ENCODE data around the gene OPALIN.

GRCh38 chr10:96379758-96380157 is 21.0 kb upstream of the OPALIN start:
- TF ChIP-seq CTCF (IDR thresholded peaks at IDR 0.05 in 2 of 3, conservative IDR thresholded peaks at IDR 0.05 in 1 of 3; ENCODE audit: control insufficient read depth in 2 of 3, extremely low read depth in 1 of 3, insufficient read depth in 1 of 3, low read depth in 3 of 3, low read length in 3 of 3) = no peak
- no peak for TF ChIP-seq YY1 (IDR thresholded peaks at IDR 0.05; ENCODE audit: low read depth, low read length)
- no peak for TF ChIP-seq HCFC1 (IDR thresholded peaks at IDR 0.05; ENCODE audit: low read length)

All from GM12878 (cell line).